ENCODE measurements around the gene INSIG1.

GRCh38 chr7:155288055-155288454 lies 9.6 kb upstream of the INSIG1 start:
- TF ChIP-seq CTCF (IDR thresholded peaks at IDR 0.05; ENCODE audit: low read length): no peak
- TF ChIP-seq EZH2 (optimal IDR thresholded peaks at IDR 0.05; ENCODE audit: low read depth, low read length): no peak
- TF ChIP-seq EZH2phosphoT487 (IDR thresholded peaks at IDR 0.05; ENCODE audit: low read length): no peak
